GM18519 (cell line): ENCODE results near the gene DSTYK.

Experiments
- ATAC-seq: cut with Tn5 transposase; IDR thresholded peaks from one replicate; pipeline ENCODE4 v1.9.1; 2021; ENCODE audit warnings: mild to moderate bottlenecking, moderate library complexity; ENCODE audit not compliant: unreplicated experiment, low FRiP score

Gene DSTYK

GRCh38 chr1:205140113-205140512, 71.4 kb downstream of the DSTYK start:
- ATAC-seq: no peak

GRCh38 chr1:205137901-205138300, 73.6 kb downstream of the DSTYK start:
- no peak for ATAC-seq

GRCh38 chr1:205133287-205133686, 78.2 kb downstream of the DSTYK start:
- no peak for ATAC-seq

GRCh38 chr1:205129447-205130029, 82.0 kb downstream of the DSTYK start:
- ATAC-seq: no peak

- no peak for ATAC-seq
These were observed 83.5 kb downstream of the DSTYK start for GRCh38 chr1:205128050-205128449.

GRCh38 chr1:205127646-205128045, 83.9 kb downstream of the DSTYK start:
- no peak for ATAC-seq

GRCh38 chr1:205124726-205125125, 86.8 kb downstream of the DSTYK start:
- ATAC-seq: no peak

- no peak for ATAC-seq
These were observed 89.0 kb downstream of the DSTYK start for GRCh38 chr1:205122489-205122882.

GRCh38 chr1:205121660-205122488, 89.6 kb downstream of the DSTYK start, which contains the start of gene RBBP5:
RBBP5 (minus strand) TSS chr1:205121978; CDS start chr1:205121873, 105 bp downstream.
- ATAC-seq: peak; percentile 92

GRCh38 chr1:205118752-205119151, 92.8 kb downstream of the DSTYK start:
- no peak for ATAC-seq

- no peak for ATAC-seq
These were observed 100.1 kb downstream of the DSTYK start for GRCh38 chr1:205111354-205111753.

GRCh38 chr1:205109711-205110110, 101.8 kb downstream of the DSTYK start:
- ATAC-seq: no peak

- ATAC-seq: no peak
These were observed 102.2 kb downstream of the DSTYK start for GRCh38 chr1:205109269-205109668.

GRCh38 chr1:205108464-205108863, 103.0 kb downstream of the DSTYK start:
- ATAC-seq: no peak

GRCh38 chr1:205107327-205107726, 104.2 kb downstream of the DSTYK start:
- ATAC-seq: no peak

- ATAC-seq: no peak
These were observed 109.1 kb downstream of the DSTYK start for GRCh38 chr1:205102404-205102803.

- no peak for ATAC-seq
These were observed 113.3 kb downstream of the DSTYK start for GRCh38 chr1:205098242-205098641.

GRCh38 chr1:205095422-205095821, 116.1 kb downstream of the DSTYK start:
- no peak for ATAC-seq
